RWPE1 (cell line): ENCODE data around the gene NRXN3.

Experiments
- CTCF ChIA-PET: fragments of 350-600 bp; sonication (Branson Sonifier 250); formaldehyde crosslinking; extraction: SDS; loops from one replicate; lab custom pipeline; 2021; lab: Yijun Ruan, JAX
- POLR2A ChIA-PET: fragments of 400-600 bp; formaldehyde crosslinking; extraction: SDS; loops from one replicate; lab custom pipeline; 2020; ENCODE audit warnings: antibody characterized with exemption; ENCODE audit not compliant: low non-redundant PET; lab: Yijun Ruan, JAX
- DNase-seq: peaks from one replicate; pipeline ENCODE4 v3.0.0; 2012; ENCODE audit warnings: low spot score
- H3K27ac ChIP-seq: fragments of 450-650 bp; 2 replicates; pipeline ENCODE4 v1.5.1; 2017
- CTCF ChIP-seq: fragments of 450-650 bp; conservative IDR thresholded peaks from 2 replicates; pipeline ENCODE4 v1.5.1; 2017; ENCODE audit warnings: low read depth, mild to moderate bottlenecking

Gene NRXN3

DNA sequence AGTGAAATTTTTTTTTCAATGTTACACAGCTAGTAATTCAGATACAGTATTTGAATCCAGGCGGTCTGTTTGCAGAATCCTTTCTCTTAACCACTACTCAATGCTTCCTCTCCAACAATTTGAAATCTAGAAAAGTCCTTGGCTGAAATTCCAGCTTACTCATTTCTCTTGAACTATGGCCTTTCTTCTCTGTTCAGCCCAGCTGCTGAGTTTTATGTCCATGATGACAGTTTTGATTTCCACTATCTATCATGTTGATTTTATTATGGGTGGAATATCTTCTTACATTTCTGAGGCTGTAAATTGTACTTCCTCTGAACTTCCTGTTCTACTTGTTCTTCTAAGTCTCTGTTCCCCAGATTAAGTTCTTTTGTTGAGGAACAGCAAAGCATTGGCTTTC, 1725.8 kb downstream of the NRXN3 start:
- no peak overlapping the region for H3K27ac ChIP-seq
- no peak for DNase-seq
- TF ChIP-seq CTCF: no peak
- CTCF ChIA-PET: no interaction called here
- POLR2A ChIA-PET: no interaction called here

- ChIA-PET CTCF (no interaction called here), POLR2A (no interaction called here)
- DNase-seq: no peak
- no peak overlapping the region for H3K27ac ChIP-seq
- no peak for TF ChIP-seq CTCF
Measured at GRCh38 chr14:79899610-79900009, 1729.4 kb downstream of the NRXN3 start.

DNA sequence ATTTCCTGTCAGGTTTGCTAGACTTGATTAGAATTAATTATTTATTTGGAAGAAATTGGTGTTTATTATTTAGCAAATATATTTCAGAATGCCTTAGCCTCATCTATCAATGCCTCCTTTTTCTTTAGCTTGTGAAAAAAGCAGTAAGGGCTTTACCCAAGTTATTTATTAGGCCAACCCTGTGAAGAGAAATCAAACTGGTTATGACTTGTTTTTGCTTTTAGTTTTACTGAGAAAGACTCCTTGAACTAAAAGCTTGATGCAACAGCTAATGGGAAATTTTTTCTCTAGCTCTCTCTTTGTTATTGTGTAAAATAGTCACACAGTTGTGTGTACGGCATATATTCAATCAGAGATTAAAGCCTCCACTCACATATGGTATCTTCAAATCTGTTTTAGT, 1734.3 kb downstream of the NRXN3 start:
- no peak for TF ChIP-seq CTCF
- DNase-seq: no peak
- H3K27ac ChIP-seq: no peak overlapping the region
- POLR2A ChIA-PET: no interaction called here
- CTCF ChIA-PET: interaction anchor here (0.7 kb wide), 1 partner anchor 937 kb away, joined by 3 read pairs; no protein-coding TSS in a partner anchor

DNA sequence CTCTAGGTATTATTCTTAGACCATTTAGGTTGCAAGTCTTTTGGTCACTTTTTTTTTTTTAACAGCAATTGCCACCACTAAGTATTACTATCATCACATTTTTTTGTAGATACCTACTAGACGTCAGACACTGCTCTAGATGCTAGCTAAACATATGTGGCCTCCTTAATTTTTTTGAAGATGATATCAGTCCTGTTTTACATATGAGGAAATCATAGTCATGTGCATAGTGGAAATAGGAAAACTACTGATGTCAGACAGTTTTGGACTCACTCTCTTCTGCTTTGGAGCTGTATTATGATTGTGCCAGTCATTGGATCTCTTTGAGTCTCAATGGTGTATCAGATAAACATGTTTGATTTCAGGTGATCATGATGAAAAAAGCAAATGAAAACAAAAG, 1736.8 kb downstream of the NRXN3 start:
- no peak overlapping the region for H3K27ac ChIP-seq
- POLR2A ChIA-PET: no interaction called here
- CTCF ChIA-PET: interaction anchor here (0.6 kb wide), 1 partner anchor 1023 kb away, joined by 3 read pairs; no protein-coding TSS in a partner anchor
- no peak for TF ChIP-seq CTCF
- DNase-seq: no peak

GRCh38 chr14:79910086-79910485, 1739.9 kb downstream of the NRXN3 start:
- no peak overlapping the region for H3K27ac ChIP-seq
- CTCF ChIA-PET: interaction anchor here (0.7 kb wide), 1 partner anchor 138 kb away, joined by 3 read pairs; no protein-coding TSS in a partner anchor
- no peak for TF ChIP-seq CTCF
- no peak for DNase-seq
- POLR2A ChIA-PET: no interaction called here

- CTCF ChIA-PET: interaction anchor here (0.6 kb wide), 1 partner anchor 1538 kb away, joined by 3 read pairs; no protein-coding TSS in a partner anchor
- H3K27ac ChIP-seq: no peak overlapping the region
- TF ChIP-seq CTCF: no peak
- POLR2A ChIA-PET: no interaction called here
- no peak for DNase-seq
Measured at GRCh38 chr14:79911744-79912143, 1741.6 kb downstream of the NRXN3 start.
